BJ (cell line): ENCODE measurements around the gene FBXO33. TPM values are rescaled to one million over a fixed set of nuclear protein-coding genes. Genes with fewer than 3 reads are reported as not detected.

Experiments
- CTCF ChIA-PET: fragments of 350-600 bp; formaldehyde crosslinking; extraction: SDS; loops from one replicate; lab custom pipeline; 2021; ENCODE audit warnings: antibody characterized with exemption, inconsistent platforms; lab: Yijun Ruan, JAX
- POLR2A ChIA-PET: fragments of 300-600 bp; sonication (Branson Sonifier 250); formaldehyde crosslinking; extraction: SDS; loops from one replicate; lab custom pipeline; 2021; ENCODE audit warnings: antibody characterized with exemption; lab: Charles Lee
- DNase-seq: peaks from one replicate; pipeline ENCODE4 v3.0.0-alpha.2; 2011; ENCODE audit warnings: low read depth
- H3K27me3 ChIP-seq: 2 replicates; pipeline ENCODE4 v1.6.0; 2011; ENCODE audit warnings: low read length; ENCODE audit not compliant: control insufficient read depth, insufficient read depth
- H3K36me3 ChIP-seq: 2 replicates; pipeline ENCODE4 v1.5.1; 2011; ENCODE audit warnings: low read length; ENCODE audit not compliant: control insufficient read depth, insufficient read depth
- H3K4me3 ChIP-seq: 2 replicates; pipeline ENCODE4 v1.5.1; 2011; ENCODE audit warnings: low read depth, mild to moderate bottlenecking, control low read depth, low read length
- CTCF ChIP-seq: IDR thresholded peaks from 2 replicates; pipeline ENCODE4 v1.5.1; 2011; ENCODE audit warnings: low read depth, mild to moderate bottlenecking, control low read depth, inconsistent platforms, low read length, moderate library complexity; ENCODE audit not compliant: insufficient read depth
- polyA plus RNA-seq: library from polyadenylated mRNA; depleted of rRNA; stranded (reverse); fragments of >200 nt; gene quantifications from 2 replicates; pipeline ENCODE4 v1.2.3, GENCODE V29; 2011

FBXO33 gene
- polyA plus RNA-seq, 1 experiment = 7.3 TPM

DNA sequence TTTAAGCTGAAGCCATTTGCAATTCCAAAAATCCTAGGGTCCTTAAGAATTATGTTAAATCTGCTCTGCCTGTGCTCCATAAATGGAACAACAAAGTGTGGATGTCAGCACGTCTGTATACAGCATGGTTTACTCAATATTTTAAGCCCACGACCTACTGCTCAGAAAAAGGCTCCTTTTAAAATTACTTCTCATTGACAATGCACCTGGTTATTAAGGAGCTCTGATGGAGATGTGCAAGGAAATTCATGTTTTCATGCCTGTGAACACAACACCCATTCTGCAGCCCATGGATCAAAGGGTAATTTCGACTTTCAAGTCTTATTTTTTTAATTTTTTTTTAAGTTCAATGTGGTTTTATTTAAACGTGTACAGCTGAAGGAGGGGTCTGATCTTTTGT, 48.1 kb downstream of the FBXO33 start:
- Histone ChIP-seq H3K36me3 (no peaks in the 10 kb centered on the region), H3K4me3 (no peak overlapping the region), H3K27me3 (no peaks in the 10 kb centered on the region)
- ChIA-PET CTCF (interaction anchor here (1.8 kb wide), 1 partner anchor 23 kb away, joined by 4 read pairs; no protein-coding TSS in a partner anchor), POLR2A (no interaction called here)
- no peak for TF ChIP-seq CTCF
- DNase-seq = no peak

GRCh38 chr14:39383741-39384140, 48.5 kb downstream of the FBXO33 start:
- POLR2A ChIA-PET = no interaction called here
- Histone ChIP-seq H3K27me3 (no peaks in the 10 kb centered on the region), H3K36me3 (no peaks in the 10 kb centered on the region), H3K4me3 (no peak overlapping the region)
- CTCF ChIA-PET = interaction anchor here (1.8 to 2.1 kb wide), 2 partner anchors 8 to 24 kb away, joined by 4 to 5 read pairs; no protein-coding TSS in a partner anchor
- no peak for TF ChIP-seq CTCF
- no peak for DNase-seq

DNA sequence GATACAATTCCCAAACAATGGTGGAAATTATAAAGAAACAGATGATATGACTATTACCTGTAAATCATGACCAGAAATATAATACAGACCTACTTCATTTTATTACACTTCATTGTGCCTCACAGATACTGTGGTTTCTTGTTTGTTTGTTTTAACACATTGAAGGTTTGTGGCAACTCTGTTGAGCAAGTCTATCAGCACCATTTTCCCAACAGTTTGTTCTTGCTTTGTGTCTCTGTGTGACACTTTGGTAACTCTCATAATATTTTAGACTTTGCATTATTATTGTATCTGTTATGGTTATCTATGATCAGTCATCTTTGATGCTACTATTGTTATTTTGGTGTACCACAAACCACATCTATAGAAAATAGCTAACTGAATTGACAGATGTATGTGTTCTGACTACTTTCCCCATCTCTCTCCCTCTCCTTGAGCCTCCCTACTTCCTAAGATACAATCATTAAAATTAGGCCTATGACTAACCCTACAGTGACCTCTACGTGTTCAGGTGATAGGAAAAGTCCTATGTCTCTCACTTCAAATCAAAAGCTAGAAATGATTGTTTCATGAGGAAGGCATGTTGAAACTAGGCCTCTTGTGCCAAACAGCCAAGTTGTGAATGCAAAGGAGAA, 49.1 kb downstream of the FBXO33 start:
- no peak for DNase-seq
- ChIA-PET POLR2A (no interaction called here), CTCF (interaction anchor here (1.8 to 2.1 kb wide), 2 partner anchors 9 to 24 kb away, joined by 4 to 5 read pairs; no protein-coding TSS in a partner anchor)
- no peak for TF ChIP-seq CTCF
- no peak overlapping the region for H3K4me3 ChIP-seq
- no peaks in the 10 kb centered on the region for H3K36me3 ChIP-seq
- no peaks in the 10 kb centered on the region for H3K27me3 ChIP-seq

DNA sequence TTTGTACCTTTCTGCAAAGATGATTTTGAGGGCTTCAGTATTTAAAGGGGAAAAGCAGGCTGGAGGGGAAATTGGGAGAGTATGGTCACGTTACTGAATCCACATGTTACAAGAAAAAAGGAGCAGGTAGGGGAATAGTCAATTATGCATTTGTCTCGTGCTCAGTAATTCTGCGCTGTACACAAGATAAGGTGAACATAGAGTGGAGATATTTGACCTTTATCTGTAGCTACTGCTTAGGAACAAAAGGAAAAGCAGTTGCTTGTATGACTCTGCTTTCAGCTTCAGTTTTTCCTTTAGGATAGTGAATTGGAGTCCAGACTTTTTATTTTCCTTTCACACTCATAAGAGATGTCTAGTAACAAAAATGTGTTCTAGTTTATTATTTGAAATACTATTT, 49.8 kb downstream of the FBXO33 start:
- DNase-seq = no peak
- Histone ChIP-seq H3K4me3 (no peak overlapping the region), H3K27me3 (no peaks in the 10 kb centered on the region), H3K36me3 (no peaks in the 10 kb centered on the region)
- POLR2A ChIA-PET = no interaction called here
- CTCF ChIA-PET = interaction anchor here (0.8 to 2.1 kb wide), 3 partner anchors 10 to 14 kb away, joined by 3 to 5 read pairs (median 3); no protein-coding TSS in a partner anchor
- no peak for TF ChIP-seq CTCF

DNA sequence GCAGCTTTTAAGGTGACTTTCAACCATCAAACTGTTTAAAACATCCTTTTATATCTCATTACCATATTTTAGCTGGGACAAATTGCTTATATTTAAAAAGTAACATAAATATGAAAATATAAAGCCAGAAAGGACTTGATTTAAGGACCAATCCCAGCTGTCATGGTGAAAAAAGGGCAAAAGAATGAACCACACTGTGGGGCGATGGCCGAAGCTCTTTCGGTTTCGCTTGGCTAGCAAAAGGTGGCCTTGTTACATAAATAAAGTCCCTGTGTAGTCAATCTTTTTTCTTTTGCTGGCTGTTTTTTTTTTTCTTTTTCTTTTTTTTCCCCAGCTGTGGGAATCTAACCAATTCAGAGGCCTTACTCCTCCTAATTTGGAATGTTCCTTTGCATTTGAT, 50.9 kb downstream of the FBXO33 start:
- no peak for DNase-seq
- POLR2A ChIA-PET = no interaction called here
- Histone ChIP-seq H3K36me3 (no peaks in the 10 kb centered on the region), H3K4me3 (no peak overlapping the region), H3K27me3 (no peaks in the 10 kb centered on the region)
- TF ChIP-seq CTCF = no peak
- CTCF ChIA-PET = interaction anchor here (0.8 to 1.3 kb wide), 3 partner anchors 13 to 18 kb away, joined by 3 read pairs; no protein-coding TSS in a partner anchor
